ENCODE data around the gene CTNNBIP1.

Gene CTNNBIP1

GRCh38 chr1:9816199-9816598 is 93.9 kb downstream of the CTNNBIP1 start:
- CTCF ChIA-PET = interaction anchor here (0.9 to 2.1 kb wide), 5 partner anchors 12 to 99 kb away, joined by 3 to 7 read pairs (median 3); no protein-coding TSS in a partner anchor
- 100% methylated on average over 1 of the region's 1 CpG for WGBS (ENCODE audit: insufficient coverage)
- Histone ChIP-seq H3K27ac (ENCODE audit: insufficient read depth in 1 of 2, low read depth in 1 of 2, low read length in 2 of 2, poor library complexity in 1 of 2, severe bottlenecking in 2 of 2) (no peak overlapping the region), H3K36me3 (ENCODE audit: control insufficient read depth in 4 of 4, insufficient read depth in 4 of 4, low read length in 3 of 4) (no peaks in the 10 kb centered on the region), H3K4me1 (ENCODE audit: control extremely low read depth in 1 of 4, control insufficient read depth in 4 of 4, insufficient read depth in 4 of 4, low read length in 3 of 4) (peaks cover 0 to 19% (median 7%) of the 10 kb centered on the region in 4 experiments), H3K4me3 (ENCODE audit: control insufficient read depth in 1 of 7, extremely low read depth in 1 of 7, insufficient read depth in 4 of 7, low read depth in 2 of 7, low read length in 6 of 7) (no peak overlapping the region), H3K27me3 (replicated peaks in 2 of 5; ENCODE audit: control insufficient read depth in 4 of 5, insufficient read depth in 5 of 5, low read length in 4 of 5) (no peaks in the 10 kb centered on the region), H3K9me3 (ENCODE audit: control extremely low read depth in 1 of 5, control insufficient read depth in 4 of 5, insufficient read depth in 2 of 5, low read depth in 1 of 5, low read length in 4 of 5) (no peaks in the 10 kb centered on the region)
- POLR2A ChIA-PET = no interaction called here
- DNase-seq = no peak

- no peaks in the 10 kb centered on the region for H3K36me3 ChIP-seq (ENCODE audit: control insufficient read depth in 4 of 4, insufficient read depth in 4 of 4, low read length in 3 of 4)
- POLR2A ChIA-PET = no interaction called here
- no peak overlapping the region for H3K27ac ChIP-seq (ENCODE audit: insufficient read depth in 1 of 2, low read depth in 1 of 2, low read length in 2 of 2, poor library complexity in 1 of 2, severe bottlenecking in 2 of 2)
- no peaks in the 10 kb centered on the region for H3K9me3 ChIP-seq (ENCODE audit: control extremely low read depth in 1 of 5, control insufficient read depth in 4 of 5, insufficient read depth in 2 of 5, low read depth in 1 of 5, low read length in 4 of 5)
- no peak overlapping the region for H3K4me3 ChIP-seq (ENCODE audit: control insufficient read depth in 1 of 7, extremely low read depth in 1 of 7, insufficient read depth in 4 of 7, low read depth in 2 of 7, low read length in 6 of 7)
- peaks cover 0 to 19% (median 7%) of the 10 kb centered on the region in 4 experiments for H3K4me1 ChIP-seq (ENCODE audit: control extremely low read depth in 1 of 4, control insufficient read depth in 4 of 4, insufficient read depth in 4 of 4, low read length in 3 of 4)
- DNase-seq = no peak
- CTCF ChIA-PET = interaction anchor here (2.1 kb wide), 1 partner anchor 10 kb away, joined by 7 read pairs; no protein-coding TSS in a partner anchor
- no peaks in the 10 kb centered on the region for H3K27me3 ChIP-seq (replicated peaks in 2 of 5; ENCODE audit: control insufficient read depth in 4 of 5, insufficient read depth in 5 of 5, low read length in 4 of 5)
- 100% methylated on average over 1 of the region's 2 CpGs for WGBS (ENCODE audit: insufficient coverage)
Observed at GRCh38 chr1:9815150-9815549, 94.9 kb downstream of the CTNNBIP1 start.

- no peaks in the 10 kb centered on the region for H3K9me3 ChIP-seq (ENCODE audit: control extremely low read depth in 1 of 5, control insufficient read depth in 4 of 5, insufficient read depth in 2 of 5, low read depth in 1 of 5, low read length in 4 of 5)
- H3K4me1 ChIP-seq (ENCODE audit: control extremely low read depth in 1 of 4, control insufficient read depth in 4 of 4, insufficient read depth in 4 of 4, low read length in 3 of 4) = peaks cover 0 to 19% (median 7%) of the 10 kb centered on the region in 4 experiments
- ChIA-PET POLR2A (no interaction called here), CTCF (interaction anchor here (1.0 kb wide), 1 partner anchor 13 kb away, joined by 3 read pairs; no protein-coding TSS in a partner anchor)
- no peak overlapping the region for H3K27ac ChIP-seq (ENCODE audit: insufficient read depth in 1 of 2, low read depth in 1 of 2, low read length in 2 of 2, poor library complexity in 1 of 2, severe bottlenecking in 2 of 2)
- WGBS (ENCODE audit: insufficient coverage) = 98% methylated on average over 5 of the region's 6 CpGs
- no peaks in the 10 kb centered on the region for H3K36me3 ChIP-seq (ENCODE audit: control insufficient read depth in 4 of 4, insufficient read depth in 4 of 4, low read length in 3 of 4)
- no peak overlapping the region for H3K4me3 ChIP-seq (ENCODE audit: control insufficient read depth in 1 of 7, extremely low read depth in 1 of 7, insufficient read depth in 4 of 7, low read depth in 2 of 7, low read length in 6 of 7)
- no peaks in the 10 kb centered on the region for H3K27me3 ChIP-seq (replicated peaks in 2 of 5; ENCODE audit: control insufficient read depth in 4 of 5, insufficient read depth in 5 of 5, low read length in 4 of 5)
- no peak for DNase-seq
Observed at GRCh38 chr1:9814619-9815018, 95.5 kb downstream of the CTNNBIP1 start.

- CTCF ChIA-PET = interaction anchor here (0.6 to 1.5 kb wide), 4 partner anchors 16 to 380 kb away, joined by 3 to 5 read pairs (median 4); no protein-coding TSS in a partner anchor
- no peak for DNase-seq
- Histone ChIP-seq H3K9me3 (ENCODE audit: control extremely low read depth in 1 of 5, control insufficient read depth in 4 of 5, insufficient read depth in 2 of 5, low read depth in 1 of 5, low read length in 4 of 5) (no peaks in the 10 kb centered on the region), H3K4me1 (ENCODE audit: control extremely low read depth in 1 of 4, control insufficient read depth in 4 of 4, insufficient read depth in 4 of 4, low read length in 3 of 4) (peaks cover 0 to 16% (median 4%) of the 10 kb centered on the region in 4 experiments), H3K4me3 (ENCODE audit: control insufficient read depth in 1 of 7, extremely low read depth in 1 of 7, insufficient read depth in 4 of 7, low read depth in 2 of 7, low read length in 6 of 7) (no peak overlapping the region), H3K27ac (ENCODE audit: insufficient read depth in 1 of 2, low read depth in 1 of 2, low read length in 2 of 2, poor library complexity in 1 of 2, severe bottlenecking in 2 of 2) (no peak overlapping the region), H3K36me3 (ENCODE audit: control insufficient read depth in 4 of 4, insufficient read depth in 4 of 4, low read length in 3 of 4) (peaks cover 0 to 7% (median 2%) of the 10 kb centered on the region in 4 experiments), H3K27me3 (replicated peaks in 2 of 5; ENCODE audit: control insufficient read depth in 4 of 5, insufficient read depth in 5 of 5, low read length in 4 of 5) (no peaks in the 10 kb centered on the region)
- WGBS (ENCODE audit: insufficient coverage) = 100% methylated on average over 3 of the region's 6 CpGs
- POLR2A ChIA-PET = no interaction called here
Observed at GRCh38 chr1:9811239-9811966, 98.7 kb downstream of the CTNNBIP1 start.

- H3K4me3 ChIP-seq (ENCODE audit: control insufficient read depth in 1 of 7, extremely low read depth in 1 of 7, insufficient read depth in 4 of 7, low read depth in 2 of 7, low read length in 6 of 7) = no peak overlapping the region
- DNase-seq = no peak
- WGBS (ENCODE audit: insufficient coverage) = 82% methylated on average over 8 of the region's 8 CpGs
- no peak overlapping the region for H3K27ac ChIP-seq (ENCODE audit: insufficient read depth in 1 of 2, low read depth in 1 of 2, low read length in 2 of 2, poor library complexity in 1 of 2, severe bottlenecking in 2 of 2)
- H3K4me1 ChIP-seq (ENCODE audit: control extremely low read depth in 1 of 4, control insufficient read depth in 4 of 4, insufficient read depth in 4 of 4, low read length in 3 of 4) = peaks cover 0 to 6% (median 0%) of the 10 kb centered on the region in 4 experiments
- H3K36me3 ChIP-seq (ENCODE audit: control insufficient read depth in 4 of 4, insufficient read depth in 4 of 4, low read length in 3 of 4) = peaks cover 0 to 7% (median 2%) of the 10 kb centered on the region in 4 experiments
- POLR2A ChIA-PET = no interaction called here
- H3K27me3 ChIP-seq (replicated peaks in 2 of 5; ENCODE audit: control insufficient read depth in 4 of 5, insufficient read depth in 5 of 5, low read length in 4 of 5) = no peaks in the 10 kb centered on the region
- CTCF ChIA-PET = no interaction called here
- H3K9me3 ChIP-seq (ENCODE audit: control extremely low read depth in 1 of 5, control insufficient read depth in 4 of 5, insufficient read depth in 2 of 5, low read depth in 1 of 5, low read length in 4 of 5) = no peaks in the 10 kb centered on the region
Observed at GRCh38 chr1:9809100-9809510, 101.0 kb downstream of the CTNNBIP1 start.

- Histone ChIP-seq H3K36me3 (ENCODE audit: control insufficient read depth in 4 of 4, insufficient read depth in 4 of 4, low read length in 3 of 4) (peaks cover 0 to 7% (median 2%) of the 10 kb centered on the region in 4 experiments), H3K4me3 (ENCODE audit: control insufficient read depth in 1 of 7, extremely low read depth in 1 of 7, insufficient read depth in 4 of 7, low read depth in 2 of 7, low read length in 6 of 7) (no peak overlapping the region), H3K27ac (ENCODE audit: insufficient read depth in 1 of 2, low read depth in 1 of 2, low read length in 2 of 2, poor library complexity in 1 of 2, severe bottlenecking in 2 of 2) (no peak overlapping the region), H3K27me3 (replicated peaks in 2 of 5; ENCODE audit: control insufficient read depth in 4 of 5, insufficient read depth in 5 of 5, low read length in 4 of 5) (no peaks in the 10 kb centered on the region), H3K4me1 (ENCODE audit: control extremely low read depth in 1 of 4, control insufficient read depth in 4 of 4, insufficient read depth in 4 of 4, low read length in 3 of 4) (peaks cover 0 to 6% (median 0%) of the 10 kb centered on the region in 4 experiments), H3K9me3 (ENCODE audit: control extremely low read depth in 1 of 5, control insufficient read depth in 4 of 5, insufficient read depth in 2 of 5, low read depth in 1 of 5, low read length in 4 of 5) (no peaks in the 10 kb centered on the region)
- no peak for DNase-seq
- ChIA-PET POLR2A (no interaction called here), CTCF (no interaction called here)
- WGBS (ENCODE audit: insufficient coverage) = 96% methylated on average over 7 of the region's 8 CpGs
Observed at GRCh38 chr1:9808459-9808858, 101.6 kb downstream of the CTNNBIP1 start.

- H3K27me3 ChIP-seq (replicated peaks in 2 of 5; ENCODE audit: control insufficient read depth in 4 of 5, insufficient read depth in 5 of 5, low read length in 4 of 5) = no peaks in the 10 kb centered on the region
- H3K27ac ChIP-seq (ENCODE audit: insufficient read depth in 1 of 2, low read depth in 1 of 2, low read length in 2 of 2, poor library complexity in 1 of 2, severe bottlenecking in 2 of 2) = no peak overlapping the region
- H3K9me3 ChIP-seq (ENCODE audit: control extremely low read depth in 1 of 5, control insufficient read depth in 4 of 5, insufficient read depth in 2 of 5, low read depth in 1 of 5, low read length in 4 of 5) = no peaks in the 10 kb centered on the region
- peaks cover 0 to 7% (median 2%) of the 10 kb centered on the region in 4 experiments for H3K36me3 ChIP-seq (ENCODE audit: control insufficient read depth in 4 of 4, insufficient read depth in 4 of 4, low read length in 3 of 4)
- H3K4me3 ChIP-seq (ENCODE audit: control insufficient read depth in 1 of 7, extremely low read depth in 1 of 7, insufficient read depth in 4 of 7, low read depth in 2 of 7, low read length in 6 of 7) = no peak overlapping the region
- no peak for DNase-seq
- POLR2A ChIA-PET = no interaction called here
- CTCF ChIA-PET = no interaction called here
- WGBS (ENCODE audit: insufficient coverage) = 66% methylated on average over 10 of the region's 12 CpGs
- peaks cover 0 to 6% (median 0%) of the 10 kb centered on the region in 4 experiments for H3K4me1 ChIP-seq (ENCODE audit: control extremely low read depth in 1 of 4, control insufficient read depth in 4 of 4, insufficient read depth in 4 of 4, low read length in 3 of 4)
Observed at GRCh38 chr1:9807541-9807940, 102.5 kb downstream of the CTNNBIP1 start.
